ENCODE results near the gene ELOVL3.
"Not testable (repeated sequence)": the region's sequence is repeated elsewhere in the genome, so short reads cannot be mapped to it uniquely, and the experiment has no call there.

The ELOVL3 gene

GRCh38 chr10:102227050-102227449, 951 bp downstream of the ELOVL3 start:
- no peak for DNase-seq

GRCh38 chr10:102229810-102230263, 3.7 kb downstream of the ELOVL3 start:
- peak; percentile 89 for DNase-seq

- no peak for DNase-seq
These were observed 4.3 kb downstream of the ELOVL3 start for GRCh38 chr10:102230264-102230860.

GRCh38 chr10:102230861-102231356, 4.8 kb downstream of the ELOVL3 start:
- DNase-seq, result peak; percentile 74

GRCh38 chr10:102231357-102232318, 5.5 kb downstream of the ELOVL3 start:
- DNase-seq, result peak; percentile 64

- DNase-seq, result no peak
These were observed 7.9 kb downstream of the ELOVL3 start for GRCh38 chr10:102233997-102234396.

- DNase-seq, result no peak
These were observed 8.9 kb downstream of the ELOVL3 start for GRCh38 chr10:102234888-102235597.

- DNase-seq, result no peak
These were observed 9.5 kb downstream of the ELOVL3 start for GRCh38 chr10:102235598-102235920.

- DNase-seq, result no peak
These were observed 9.9 kb downstream of the ELOVL3 start for GRCh38 chr10:102236006-102236405.

- DNase-seq, result no peak
These were observed 11.7 kb downstream of the ELOVL3 start for GRCh38 chr10:102237711-102238252.

- DNase-seq, result peak; percentile 73
These were observed 14.4 kb downstream of the ELOVL3 start for GRCh38 chr10:102240467-102241031.

GRCh38 chr10:102241032-102241443, 14.9 kb downstream of the ELOVL3 start:
- DNase-seq, result peak; percentile 68

GRCh38 chr10:102241444-102242117, 15.5 kb downstream of the ELOVL3 start, which contains the start of gene PITX3:
Gene PITX3 (minus strand): TSS chr10:102241512. CDS start chr10:102232080, 9,432 bp downstream.
- DNase-seq, result peak; percentile 90

GRCh38 chr10:102242118-102242485, 16.0 kb downstream of the ELOVL3 start:
- DNase-seq, result no peak

- no peak for DNase-seq
These were observed 17.2 kb downstream of the ELOVL3 start for GRCh38 chr10:102243309-102243708.

GRCh38 chr10:102245082-102245931, 19.2 kb downstream of the ELOVL3 start, which contains the start of gene GBF1:
Gene GBF1 (plus strand): TSS chr10:102245532. CDS start chr10:102258939, 13,407 bp downstream.
- DNase-seq, result peak; percentile 98

- DNase-seq, result no peak
These were observed 19.8 kb downstream of the ELOVL3 start for GRCh38 chr10:102245932-102246251.

GRCh38 chr10:102246261-102246660, 20.2 kb downstream of the ELOVL3 start:
- DNase-seq, result no peak

GRCh38 chr10:102247734-102248133, 21.6 kb downstream of the ELOVL3 start:
- no peak for DNase-seq

GRCh38 chr10:102252508-102252907, 26.4 kb downstream of the ELOVL3 start:
- not testable (repeated sequence) for DNase-seq

- no peak for DNase-seq
These were observed 28.3 kb downstream of the ELOVL3 start for GRCh38 chr10:102254426-102254825.

Measured in retina (tissue), 1 donor.